NCI-H748 (cell line): ENCODE measurements around the gene COQ2.

Experiments used
- DNase-seq: peaks from one replicate; lab custom pipeline; 2025; ENCODE audit not compliant: unreplicated experiment; lab: John Stamatoyannopoulos, UW

The COQ2 gene

GRCh38 chr4:83219344-83220331 is 65.0 kb downstream of the COQ2 start:
- DNase-seq: peak; percentile 83

GRCh38 chr4:83217721-83218522 is 66.7 kb downstream of the COQ2 start:
- DNase-seq: peak; percentile 2

GRCh38 chr4:83216959-83217683 is 67.5 kb downstream of the COQ2 start:
- DNase-seq: no peak

GRCh38 chr4:83214079-83214478 is 70.5 kb downstream of the COQ2 start:
- no peak for DNase-seq
